ENCODE data around the gene BLTP3A.
"Not testable (repeated sequence)": the region's sequence is repeated elsewhere in the genome, so short reads cannot be mapped to it uniquely, and the experiment has no call there.

The BLTP3A gene, protein sequence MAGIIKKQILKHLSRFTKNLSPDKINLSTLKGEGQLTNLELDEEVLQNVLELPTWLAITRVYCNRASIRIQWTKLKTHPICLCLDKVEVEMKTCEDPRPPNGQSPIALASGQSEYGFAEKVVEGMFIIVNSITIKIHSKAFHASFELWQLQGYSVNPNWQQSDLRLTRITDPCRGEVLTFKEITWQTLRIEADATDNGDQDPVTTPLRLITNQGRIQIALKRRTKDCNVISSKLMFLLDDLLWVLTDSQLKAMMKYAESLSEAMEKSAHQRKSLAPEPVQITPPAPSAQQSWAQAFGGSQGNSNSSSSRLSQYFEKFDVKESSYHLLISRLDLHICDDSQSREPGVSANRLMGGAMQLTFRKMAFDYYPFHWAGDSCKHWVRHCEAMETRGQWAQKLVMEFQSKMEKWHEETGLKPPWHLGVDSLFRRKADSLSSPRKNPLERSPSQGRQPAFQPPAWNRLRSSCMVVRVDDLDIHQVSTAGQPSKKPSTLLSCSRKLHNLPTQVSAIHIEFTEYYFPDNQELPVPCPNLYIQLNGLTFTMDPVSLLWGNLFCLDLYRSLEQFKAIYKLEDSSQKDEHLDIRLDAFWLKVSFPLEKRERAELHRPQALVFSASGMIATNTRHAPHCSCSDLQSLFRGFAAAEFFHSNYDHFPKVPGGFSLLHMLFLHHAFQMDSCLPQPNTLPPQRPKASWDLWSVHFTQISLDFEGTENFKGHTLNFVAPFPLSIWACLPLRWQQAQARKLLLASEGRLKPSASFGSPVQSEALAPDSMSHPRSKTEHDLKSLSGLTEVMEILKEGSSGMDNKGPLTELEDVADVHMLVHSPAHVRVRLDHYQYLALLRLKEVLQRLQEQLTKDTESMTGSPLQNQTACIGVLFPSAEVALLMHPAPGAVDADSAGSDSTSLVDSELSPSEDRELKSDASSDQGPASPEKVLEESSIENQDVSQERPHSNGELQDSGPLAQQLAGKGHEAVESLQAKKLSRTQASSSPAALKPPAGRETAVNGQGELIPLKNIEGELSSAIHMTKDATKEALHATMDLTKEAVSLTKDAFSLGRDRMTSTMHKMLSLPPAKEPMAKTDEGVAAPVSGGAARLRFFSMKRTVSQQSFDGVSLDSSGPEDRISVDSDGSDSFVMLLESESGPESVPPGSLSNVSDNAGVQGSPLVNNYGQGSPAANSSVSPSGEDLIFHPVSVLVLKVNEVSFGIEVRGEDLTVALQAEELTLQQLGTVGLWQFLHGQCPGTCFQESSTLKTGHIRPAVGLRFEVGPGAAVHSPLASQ (N-terminal part only)

DNA sequence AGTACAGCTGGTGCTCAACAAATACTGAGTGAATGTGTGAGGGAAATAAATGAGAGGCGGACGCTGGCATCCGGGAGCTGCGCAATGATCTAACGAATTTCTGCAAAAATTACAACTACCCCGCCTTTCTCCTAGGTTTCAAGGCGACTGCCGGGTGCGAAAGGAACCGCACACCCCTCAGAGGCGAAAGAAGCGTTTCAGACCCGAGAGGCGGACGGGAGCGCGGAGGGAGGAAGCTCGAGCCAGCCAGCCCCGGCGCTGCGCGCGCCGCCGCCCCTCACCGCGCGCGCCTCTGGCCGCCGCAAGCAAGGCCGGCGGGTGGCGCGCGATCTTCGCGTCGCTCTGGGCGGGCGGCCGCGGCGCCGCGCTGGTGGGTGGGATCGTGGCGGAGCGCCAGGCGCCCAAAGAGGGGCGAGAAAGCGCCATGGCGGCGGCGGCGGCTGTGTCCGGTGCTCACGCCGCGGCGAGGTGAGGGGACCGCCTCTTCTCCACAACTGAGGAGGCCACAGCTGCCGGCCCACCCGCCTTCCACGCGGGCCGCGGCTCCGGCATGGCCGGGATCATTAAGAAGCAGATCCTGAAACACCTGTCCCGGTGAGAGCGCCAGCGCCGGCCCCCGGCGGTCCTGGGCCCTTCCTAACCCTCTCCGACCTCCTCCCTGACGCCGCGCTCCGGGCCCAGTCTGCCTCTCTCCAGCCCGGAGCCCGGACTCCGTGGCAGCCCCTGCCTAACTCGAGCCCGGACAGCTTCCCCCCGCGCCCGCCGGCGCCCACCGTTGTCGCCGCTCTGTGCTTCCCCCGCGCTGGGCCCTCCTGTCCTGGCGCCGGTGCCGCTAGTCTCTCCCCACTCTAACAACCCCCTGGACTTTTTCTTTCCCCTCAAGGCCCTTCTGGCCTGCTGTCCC is at the start of gene BLTP3A:
Gene BLTP3A, plus strand, starts transcription at position 383 of the 904 bp plus-strand sequence. Its CDS starts 168 bp downstream, at position 551.
- DNase-seq (ENCODE audit: low spot score): peak; percentile 76

GRCh38 chr6:34742094-34742493 is 49.8 kb upstream of the BLTP3A start:
- no peak for DNase-seq (ENCODE audit: low spot score)

DNA sequence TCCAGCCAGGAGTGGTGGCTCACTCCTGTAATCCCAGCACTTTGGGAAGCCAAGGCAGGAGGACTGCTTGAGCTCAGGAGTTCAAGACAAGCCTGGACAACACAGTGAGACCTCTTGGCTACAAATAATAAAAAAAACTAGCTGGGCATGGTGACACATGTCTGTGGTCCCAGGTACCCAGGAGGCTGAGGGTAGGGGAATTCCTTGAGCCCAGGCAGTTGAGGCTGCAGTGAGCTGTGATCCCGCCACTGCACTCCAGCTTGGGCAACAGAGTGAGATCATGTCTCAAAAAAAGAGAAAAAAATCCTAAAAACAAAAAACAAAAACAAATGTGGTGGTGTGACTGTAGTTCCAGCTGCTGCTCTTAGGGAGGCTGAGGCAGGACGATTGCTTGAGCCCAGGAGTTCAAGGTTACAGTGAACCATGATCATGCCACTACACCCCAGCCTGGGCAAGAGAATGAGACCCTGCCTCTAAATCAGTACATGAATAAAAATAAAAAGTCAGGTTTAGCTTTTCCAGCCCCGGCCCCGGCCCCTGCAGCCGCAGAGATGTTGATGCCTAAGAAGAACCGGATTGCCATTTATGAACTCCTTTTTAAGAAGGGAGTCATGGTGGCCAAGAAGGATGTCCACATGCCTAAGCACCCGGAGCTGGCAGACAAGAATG is 48.1 kb upstream of the BLTP3A start:
- DNase-seq (ENCODE audit: low spot score): no peak

DNA sequence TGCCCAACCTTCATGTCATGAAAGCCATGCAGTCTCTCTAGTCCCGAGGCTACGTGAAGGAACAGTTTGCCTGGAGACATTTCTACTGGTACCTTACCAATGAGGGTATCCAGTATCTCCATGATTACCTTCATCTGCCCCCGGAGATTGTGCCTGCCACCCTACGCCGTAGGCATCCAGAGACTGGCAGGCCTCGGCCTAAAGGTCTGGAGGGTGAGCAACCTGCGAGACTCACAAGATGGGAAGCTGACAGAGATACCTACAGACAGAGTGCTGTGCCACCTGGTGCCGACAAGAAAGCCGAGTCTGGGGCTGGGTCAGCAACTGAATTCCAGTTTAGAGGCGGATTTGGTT is 47.6 kb upstream of the BLTP3A start:
- not testable (repeated sequence) for DNase-seq (ENCODE audit: low spot score)

GRCh38 chr6:34745277-34746103 is 46.4 kb upstream of the BLTP3A start:
- no peak for DNase-seq (ENCODE audit: low spot score)

DNA sequence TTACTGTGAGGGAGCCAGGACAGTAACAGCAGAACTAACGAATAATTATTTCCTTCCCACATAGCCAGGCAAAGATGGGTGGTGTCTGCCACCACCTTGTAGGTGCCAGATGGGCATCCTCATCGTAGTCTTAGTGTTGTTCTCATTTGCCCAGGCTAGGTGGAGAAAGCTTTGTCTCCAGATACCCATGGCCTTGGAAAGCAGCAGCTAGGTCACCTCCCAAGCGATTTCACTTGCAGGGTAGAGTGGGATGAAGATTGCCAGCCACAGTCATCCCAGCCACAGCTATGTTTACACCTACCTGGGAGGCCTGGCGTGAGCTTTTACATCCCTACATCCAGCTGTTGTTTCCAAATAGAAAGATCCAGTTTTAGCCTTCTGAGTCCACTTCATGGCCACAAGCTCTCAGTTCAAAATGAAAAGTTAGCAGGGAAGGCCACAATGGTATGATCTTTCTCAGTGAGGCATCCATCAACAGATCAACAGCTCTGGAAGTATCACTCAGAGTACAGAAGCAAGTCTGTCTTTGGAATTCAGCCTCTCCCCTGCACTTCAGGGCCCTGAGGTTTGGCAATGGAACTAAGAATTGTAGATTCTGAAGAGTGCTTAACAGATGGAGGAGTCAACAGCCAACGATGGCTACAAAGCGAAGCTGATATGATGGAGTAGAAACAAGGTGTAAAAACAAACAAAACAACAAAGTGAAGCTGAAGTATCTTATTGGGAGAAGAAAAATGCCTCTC is 45.6 kb upstream of the BLTP3A start:
- no peak for DNase-seq (ENCODE audit: low spot score)

DNA sequence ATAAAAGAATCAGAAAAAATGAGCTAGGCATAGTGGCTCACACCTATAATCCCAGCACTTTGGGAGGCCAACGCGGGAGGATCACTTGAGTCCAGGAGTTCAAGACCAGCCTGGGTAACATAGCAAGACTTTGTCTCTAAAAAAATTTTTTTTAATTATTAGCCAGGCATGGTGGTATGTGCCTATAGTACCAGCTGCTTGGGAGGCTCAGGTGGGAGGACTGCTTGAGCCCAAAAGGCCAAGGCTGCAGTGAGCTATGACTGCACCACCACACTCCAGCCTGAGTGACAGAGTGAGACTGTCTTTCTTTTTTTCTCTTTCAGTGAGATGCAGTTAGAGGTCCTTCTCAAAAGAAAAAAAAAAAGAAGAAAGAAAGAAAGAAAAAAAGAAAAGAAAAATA is 43.1 kb upstream of the BLTP3A start:
- DNase-seq (ENCODE audit: low spot score): no peak

- peak; percentile 70 for DNase-seq (ENCODE audit: low spot score)
Observed at GRCh38 chr6:34756513-34756856, 35.4 kb upstream of the BLTP3A start.

- DNase-seq (ENCODE audit: low spot score): peak; percentile 42
Observed at GRCh38 chr6:34757687-34758274, 34.1 kb upstream of the BLTP3A start.

GRCh38 chr6:34760108-34760507 is 31.8 kb upstream of the BLTP3A start:
- DNase-seq (ENCODE audit: low spot score): no peak

GRCh38 chr6:34761681-34762080 is 30.2 kb upstream of the BLTP3A start:
- not testable (repeated sequence) for DNase-seq (ENCODE audit: low spot score)

- no peak for DNase-seq (ENCODE audit: low spot score)
Observed at GRCh38 chr6:34768148-34768547, 23.7 kb upstream of the BLTP3A start.

GRCh38 chr6:34771727-34772126 is 20.2 kb upstream of the BLTP3A start:
- DNase-seq (ENCODE audit: low spot score): peak; percentile 43

DNA sequence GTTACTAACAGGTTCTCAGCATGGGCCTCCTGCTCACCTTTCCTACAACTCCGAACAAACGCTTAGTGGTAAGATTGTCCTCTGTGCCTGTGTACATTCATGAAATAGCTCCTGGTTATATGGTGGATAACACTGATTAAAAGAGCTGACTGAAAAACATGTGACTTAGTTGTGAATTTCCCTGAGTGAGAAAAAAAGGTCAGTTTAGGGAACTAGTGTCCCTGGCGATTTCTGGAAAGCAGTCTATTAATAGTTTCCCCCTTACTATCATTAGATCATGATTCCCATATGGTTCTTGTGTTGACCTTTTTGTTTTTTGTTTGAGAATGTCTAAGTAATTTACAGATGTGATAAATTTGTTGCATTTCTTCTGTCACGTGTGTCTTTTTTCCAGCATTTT is 18.9 kb upstream of the BLTP3A start:
- DNase-seq (ENCODE audit: low spot score): no peak

GRCh38 chr6:34773916-34774315 is 18.0 kb upstream of the BLTP3A start:
- no peak for DNase-seq (ENCODE audit: low spot score)

GRCh38 chr6:34774967-34775366 is 16.9 kb upstream of the BLTP3A start:
- DNase-seq (ENCODE audit: low spot score): no peak

DNA sequence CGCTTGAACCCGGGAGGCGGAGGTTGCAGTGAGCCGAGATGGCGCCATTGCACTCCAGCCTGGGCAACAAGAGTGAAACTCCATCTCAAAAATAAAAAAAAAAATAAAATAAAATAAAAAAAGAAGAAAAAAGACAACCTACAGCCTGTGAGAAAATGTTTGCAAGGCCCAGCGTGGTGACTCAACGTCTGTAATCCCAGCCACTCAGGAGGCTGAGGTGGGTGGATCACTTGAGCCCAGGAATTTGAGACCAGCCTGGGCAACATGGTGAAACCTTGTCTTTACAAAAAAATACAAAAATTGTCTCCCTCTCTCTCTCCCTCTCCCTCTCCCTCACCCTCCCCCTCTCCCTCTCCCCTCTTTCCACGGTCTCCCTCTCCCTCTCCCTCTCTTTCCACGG is 6.5 kb upstream of the BLTP3A start:
- DNase-seq (ENCODE audit: low spot score): not testable (repeated sequence)

DNA sequence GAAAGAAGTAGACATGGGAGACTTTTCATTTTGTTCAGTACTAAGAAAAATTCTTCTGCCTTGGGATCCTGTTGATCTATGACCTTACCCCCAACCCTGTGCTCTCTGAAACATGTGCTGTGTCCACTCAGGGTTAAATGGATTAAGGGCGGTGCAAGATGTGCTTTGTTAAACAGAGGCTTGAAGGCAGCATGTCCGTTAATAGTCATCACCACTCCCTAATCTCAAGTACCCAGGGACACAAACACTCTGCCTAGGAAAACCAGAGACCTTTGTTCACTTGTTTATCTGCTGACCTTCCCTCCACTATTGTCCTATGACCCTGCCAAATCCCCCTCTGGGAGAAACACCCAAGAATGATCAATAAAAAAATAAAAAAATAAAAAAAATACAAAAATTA is 4.7 kb upstream of the BLTP3A start:
- DNase-seq (ENCODE audit: low spot score): not testable (repeated sequence)

- DNase-seq (ENCODE audit: low spot score): no peak
Observed at GRCh38 chr6:34788111-34788510, 3.8 kb upstream of the BLTP3A start.

Measured in RKO (cell line).